Kidney epithelial cell (primary cell): Measurements from ENCODE around the gene PTTG1IP. TPM values are rescaled to one million over a fixed set of nuclear protein-coding genes. Genes with fewer than 3 reads are reported as not detected.

Experiments used
- DNase-seq: peaks from one replicate; pipeline ENCODE4 v3.0.0-alpha.2; 2010; ENCODE audit warnings: low read depth
- H3K27me3 ChIP-seq: 2 replicates; pipeline ENCODE4 v1.6.0; 2011; ENCODE audit warnings: low read length; ENCODE audit not compliant: control insufficient read depth, insufficient read depth
- H3K36me3 ChIP-seq: 2 replicates; pipeline ENCODE4 v1.5.1; 2011; ENCODE audit warnings: low read length; ENCODE audit not compliant: control insufficient read depth, insufficient read depth
- H3K4me3 ChIP-seq: 2 replicates; pipeline ENCODE4 v1.5.1; 2011; ENCODE audit warnings: low read depth, mild to moderate bottlenecking, control low read depth, low read length
- CTCF ChIP-seq: IDR thresholded peaks from 2 replicates; pipeline ENCODE4 v1.5.1; 2011; ENCODE audit warnings: mild to moderate bottlenecking, moderate library complexity, low read length, control low read depth, inconsistent platforms; ENCODE audit not compliant: insufficient read depth, poor library complexity, severe bottlenecking
- total RNA-seq: library from RNA; depleted of rRNA; stranded (reverse); fragments of >200 nt; gene quantifications from 2 replicates; pipeline ENCODE4 v1.2.3, GENCODE V29; 2015

The PTTG1IP gene
- total RNA-seq, 1 donor from 2014 or later: 538 TPM

GRCh38 chr21:44823179-44823660 is 50.3 kb downstream of the PTTG1IP start:
- no peak for DNase-seq
- Histone ChIP-seq H3K36me3 (no peaks in the 10 kb centered on the region), H3K4me3 (no peak overlapping the region), H3K27me3 (peaks cover 2% of the 10 kb centered on the region)
- no peak for TF ChIP-seq CTCF

DNA sequence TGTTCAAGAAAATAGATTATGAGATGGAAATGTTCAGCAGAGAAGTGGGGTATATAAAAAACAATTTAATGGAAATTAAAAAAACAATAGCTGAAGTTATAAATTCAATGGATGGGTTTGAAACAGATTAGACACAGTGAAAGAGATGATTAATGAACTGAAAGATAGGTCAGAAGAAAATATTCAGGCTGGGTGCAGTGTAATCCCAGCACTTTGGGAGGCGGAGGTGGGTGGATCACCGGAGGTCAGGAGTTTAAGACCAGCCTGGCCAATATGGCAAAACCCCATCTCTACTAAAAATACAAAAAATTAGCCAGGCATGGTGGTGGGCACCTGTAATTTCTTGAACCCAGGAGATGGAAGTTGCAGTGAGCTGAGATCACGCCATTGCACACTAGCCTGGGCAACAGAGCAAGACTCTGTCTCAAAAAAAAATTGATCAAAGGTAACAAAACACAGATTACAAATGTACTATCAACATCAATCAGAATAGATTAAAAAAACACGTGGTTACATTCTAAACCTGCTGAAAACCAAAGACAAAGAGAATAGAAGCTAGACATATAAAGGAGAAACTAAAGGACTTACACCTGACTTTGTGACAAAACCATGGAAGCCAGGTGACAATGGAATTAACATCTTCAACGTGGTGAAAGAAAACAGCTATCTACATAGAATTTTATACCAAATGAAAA is 50.9 kb downstream of the PTTG1IP start:
- H3K4me3 ChIP-seq: no peak overlapping the region
- no peaks in the 10 kb centered on the region for H3K36me3 ChIP-seq
- peaks cover under 1% of the 10 kb centered on the region for H3K27me3 ChIP-seq
- TF ChIP-seq CTCF: no peak
- no peak for DNase-seq

- no peak for TF ChIP-seq CTCF
- no peak for DNase-seq
- Histone ChIP-seq H3K4me3 (no peak overlapping the region), H3K36me3 (no peaks in the 10 kb centered on the region), H3K27me3 (no peaks in the 10 kb centered on the region)
Observed at GRCh38 chr21:44820851-44821250, 52.6 kb downstream of the PTTG1IP start.

- no peaks in the 10 kb centered on the region for H3K36me3 ChIP-seq
- no peak for TF ChIP-seq CTCF
- no peak for DNase-seq
- no peak overlapping the region for H3K4me3 ChIP-seq
- H3K27me3 ChIP-seq: no peaks in the 10 kb centered on the region
Observed at GRCh38 chr21:44819283-44820243, 53.9 kb downstream of the PTTG1IP start.

DNA sequence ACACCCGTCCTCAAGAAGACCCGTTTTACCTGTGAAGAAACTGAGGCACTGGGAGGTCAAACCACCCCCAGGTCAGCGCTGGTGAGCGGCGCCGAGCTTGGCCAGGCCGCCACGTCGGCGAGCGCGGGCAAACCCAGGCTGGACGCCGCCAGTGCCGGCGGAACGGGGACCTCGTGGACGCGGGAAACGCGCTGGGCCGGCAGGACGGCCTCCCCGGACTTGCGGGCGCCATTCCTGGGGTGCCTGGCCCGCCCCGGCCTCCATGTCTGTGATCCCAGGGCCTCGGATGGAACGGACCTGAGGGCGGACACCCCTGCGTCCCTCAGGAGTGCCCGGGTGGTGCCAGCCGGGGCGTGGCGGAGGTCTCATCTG is 54.9 kb downstream of the PTTG1IP start:
- peak overlapping the region; percentile 55 for H3K4me3 ChIP-seq
- no peak for DNase-seq
- no peaks in the 10 kb centered on the region for H3K27me3 ChIP-seq
- H3K36me3 ChIP-seq: no peaks in the 10 kb centered on the region
- no peak for TF ChIP-seq CTCF
